IPS-20b (cell line): ENCODE measurements around the gene DCDC2B.
"Not testable (repeated sequence)": the region's sequence is repeated elsewhere in the genome, so short reads cannot be mapped to it uniquely, and the experiment has no call there.

Source experiments
- H3K27ac ChIP-seq: one replicate; pipeline ENCODE4 v1.5.1; 2013; ENCODE audit warnings: low read length
- H3K27me3 ChIP-seq: 2 replicates; pipeline ENCODE4 v1.6.1; 2013; ENCODE audit warnings: mild to moderate bottlenecking, low read length, inconsistent platforms; ENCODE audit not compliant: insufficient read depth
- H3K36me3 ChIP-seq: 2 replicates; pipeline ENCODE4 v1.6.1; 2013; ENCODE audit warnings: low read depth, mild to moderate bottlenecking, inconsistent platforms, low read length, moderate library complexity; ENCODE audit not compliant: insufficient read depth
- H3K4me1 ChIP-seq: 2 replicates; pipeline ENCODE4 v1.6.1; 2013; ENCODE audit warnings: mild to moderate bottlenecking, control low read depth, inconsistent platforms, low read length, moderate library complexity; ENCODE audit not compliant: insufficient read depth
- H3K4me3 ChIP-seq: 2 replicates; pipeline ENCODE4 v1.5.1; 2013; ENCODE audit warnings: mild to moderate bottlenecking, low read length, inconsistent platforms
- H3K9ac ChIP-seq: 2 replicates; pipeline ENCODE4 v1.6.1; 2013; ENCODE audit warnings: low read depth, mild to moderate bottlenecking, inconsistent platforms, low read length, moderate library complexity
- H3K9me3 ChIP-seq: 2 replicates; pipeline ENCODE4 v1.6.1; 2013; ENCODE audit warnings: mild to moderate bottlenecking, low read depth, low read length, inconsistent platforms; ENCODE audit not compliant: insufficient read depth

Gene DCDC2B

GRCh38 chr1:32249831-32250525 is 41.1 kb downstream of the DCDC2B start:
- Histone ChIP-seq H3K9ac (peak overlapping the region; percentile 7; the same call in 1 of the 2 replicates), H3K27ac (no peak overlapping the region), H3K4me3 (no peak overlapping the region), H3K4me1 (peaks cover 15% of the 10 kb centered on the region; the same call in 1 of the 2 replicates), H3K27me3 (no peaks in the 10 kb centered on the region), H3K36me3 (no peaks in the 10 kb centered on the region), H3K9me3 (no peaks in the 10 kb centered on the region)

DNA sequence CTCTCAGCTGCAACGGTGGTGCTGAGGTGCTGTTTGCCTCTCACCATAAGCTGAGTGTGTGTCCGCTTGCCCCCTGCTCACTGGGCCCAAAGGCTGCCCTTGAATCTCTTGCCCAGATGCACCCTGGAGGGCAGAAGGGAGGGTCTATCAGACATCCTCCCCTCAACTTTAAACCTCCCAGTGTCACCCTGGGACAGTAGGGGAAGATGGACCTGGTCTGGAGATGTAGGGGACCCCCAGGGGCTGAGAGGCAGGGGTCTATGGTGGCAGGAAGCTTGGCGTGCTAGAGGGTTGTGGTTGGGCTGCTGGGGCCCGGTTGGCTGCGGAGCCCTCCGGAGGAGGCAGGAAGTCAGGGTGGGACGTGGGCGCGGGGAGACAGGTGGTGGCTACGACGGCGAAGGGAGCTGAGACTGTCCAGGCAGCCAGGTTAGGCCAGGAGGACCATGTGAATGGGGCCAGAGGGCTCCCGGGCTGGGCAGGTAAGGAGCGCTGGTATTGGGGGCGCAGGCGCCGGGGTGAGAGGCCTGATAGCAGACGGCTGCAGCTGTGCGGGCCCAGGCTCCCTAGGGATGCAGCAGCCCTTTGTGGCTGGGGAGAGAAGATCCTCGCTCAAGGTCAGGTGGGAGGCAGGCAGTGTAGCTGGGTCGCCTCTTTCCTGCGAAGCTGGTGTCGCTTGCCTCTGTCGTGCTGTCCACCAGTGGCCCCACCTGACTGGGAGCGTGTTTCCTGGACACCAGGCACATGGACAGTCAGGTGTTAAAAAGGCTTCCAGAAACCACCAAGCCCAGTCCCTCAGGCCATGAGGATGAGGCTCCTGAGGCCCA is 42.2 kb downstream of the DCDC2B start, which contains the start of gene LCK:
Gene LCK, plus strand, starts transcription at position 373 of the 824 bp plus-strand sequence. CDS start 23,065 bp downstream, outside the sequence.
- peak within 1 kb of the TSS; percentile 7; the same call in 1 of the 2 replicates for H3K9ac ChIP-seq
- H3K9me3 ChIP-seq = no peaks in the 10 kb centered on the region
- no peak within 1 kb of the TSS for H3K27ac ChIP-seq
- no peaks in the 10 kb centered on the region for H3K36me3 ChIP-seq
- no peaks in the 10 kb centered on the region for H3K27me3 ChIP-seq
- H3K4me1 ChIP-seq = peaks cover 15% of the 10 kb centered on the region; the same call in 1 of the 2 replicates
- no peak within 1 kb of the TSS for H3K4me3 ChIP-seq

DNA sequence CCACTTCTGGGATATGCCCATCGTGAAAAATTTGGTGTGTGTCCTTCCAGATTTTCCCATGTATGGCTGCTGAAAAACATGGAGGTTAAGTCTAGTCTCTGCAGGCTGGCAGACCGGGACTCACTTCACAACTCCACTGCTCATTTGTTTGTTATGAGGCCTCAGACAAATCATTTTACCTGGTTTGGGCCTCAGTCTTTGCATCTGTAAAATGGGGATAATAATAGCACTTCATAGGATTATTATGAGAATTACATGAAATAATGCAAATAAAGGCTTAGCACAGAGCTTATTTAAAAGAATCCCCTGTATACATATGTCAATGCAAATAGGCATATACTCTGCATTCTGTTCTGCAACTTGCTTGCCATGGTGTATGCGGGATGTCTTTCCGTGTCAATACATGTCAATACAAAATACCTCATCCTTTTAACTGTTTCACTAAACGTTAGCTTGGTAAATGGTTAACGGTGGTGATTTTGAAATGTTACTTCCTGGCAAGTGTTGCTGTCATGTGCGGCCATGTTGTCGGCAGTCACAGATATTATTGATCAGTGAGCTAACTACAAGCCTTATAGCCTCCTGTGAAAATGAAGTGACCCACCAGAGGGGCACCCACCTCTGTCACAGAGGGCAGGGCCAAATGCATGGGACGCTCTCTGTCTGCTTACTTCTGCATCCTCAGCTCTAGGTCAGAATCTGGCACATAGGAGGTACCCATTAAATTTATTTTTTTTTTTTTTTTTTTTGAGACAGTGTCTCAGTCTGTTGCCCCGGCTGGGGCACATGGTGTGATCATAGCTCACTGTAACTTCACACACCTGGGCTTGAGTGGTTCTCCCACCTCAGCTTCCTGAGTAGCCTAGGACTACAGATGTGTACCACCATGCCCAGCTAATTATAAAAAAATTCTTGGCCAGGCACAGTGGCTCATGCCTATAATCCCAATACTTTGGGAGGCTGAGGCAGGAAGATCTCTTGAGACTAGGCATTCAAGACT is 46.5 kb downstream of the DCDC2B start:
- no peak overlapping the region for H3K9ac ChIP-seq
- H3K4me1 ChIP-seq = peaks cover 3% of the 10 kb centered on the region; the same call in 1 of the 2 replicates
- H3K9me3 ChIP-seq = no peaks in the 10 kb centered on the region
- no peaks in the 10 kb centered on the region for H3K27me3 ChIP-seq
- no peak overlapping the region for H3K4me3 ChIP-seq
- H3K27ac ChIP-seq = no peak overlapping the region
- no peaks in the 10 kb centered on the region for H3K36me3 ChIP-seq

GRCh38 chr1:32256473-32257226 is 47.8 kb downstream of the DCDC2B start:
- Histone ChIP-seq H3K9me3 (no peaks in the 10 kb centered on the region), H3K27ac (no peak overlapping the region), H3K9ac (no peak overlapping the region), H3K36me3 (no peaks in the 10 kb centered on the region), H3K27me3 (no peaks in the 10 kb centered on the region), H3K4me3 (no peak overlapping the region), H3K4me1 (no peaks in the 10 kb centered on the region)

DNA sequence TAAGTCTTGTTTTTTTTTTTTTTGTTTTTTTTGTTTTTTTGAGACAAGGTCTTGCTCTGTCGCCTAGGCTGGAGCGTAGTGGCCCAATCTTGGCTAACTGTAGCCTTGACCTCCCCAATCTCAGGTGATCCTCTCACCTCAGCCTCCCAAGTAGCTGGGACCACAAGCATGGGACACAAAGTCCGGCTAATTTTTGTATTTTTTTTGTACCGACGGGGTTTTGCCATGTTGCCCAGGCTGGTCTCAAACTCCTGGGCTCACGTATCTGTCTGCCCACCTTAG is 48.3 kb downstream of the DCDC2B start:
- Histone ChIP-seq H3K4me3 (no peak overlapping the region), H3K9me3 (no peaks in the 10 kb centered on the region), H3K27me3 (no peaks in the 10 kb centered on the region), H3K9ac (no peak overlapping the region), H3K36me3 (no peaks in the 10 kb centered on the region), H3K4me1 (no peaks in the 10 kb centered on the region), H3K27ac (no peak overlapping the region)

GRCh38 chr1:32263236-32263593 is 54.3 kb downstream of the DCDC2B start:
- H3K27ac ChIP-seq, H3K27me3 ChIP-seq, H3K9me3 ChIP-seq, H3K4me3 ChIP-seq, H3K36me3 ChIP-seq, H3K9ac ChIP-seq, H3K4me1 ChIP-seq: not testable (repeated sequence)

DNA sequence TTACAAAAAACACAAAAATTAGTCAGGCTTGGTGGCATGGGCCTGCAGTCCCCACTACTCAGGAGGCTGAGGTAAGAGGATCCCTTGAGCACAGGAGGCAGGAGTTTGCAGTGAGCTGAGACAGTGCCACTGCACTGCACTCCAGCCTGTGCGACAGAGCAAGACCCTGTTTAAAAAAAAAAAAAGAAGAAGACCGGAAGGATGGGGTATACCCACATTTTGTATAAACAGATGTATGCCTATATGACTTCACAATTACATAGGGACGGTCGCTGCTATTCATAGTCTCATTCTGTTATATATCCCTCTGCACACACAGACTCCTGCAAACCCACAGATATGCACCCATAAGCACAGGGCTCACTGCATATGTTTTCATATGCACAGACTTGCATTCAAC is 54.9 kb downstream of the DCDC2B start:
- no peak overlapping the region for H3K4me3 ChIP-seq
- H3K27me3 ChIP-seq = no peaks in the 10 kb centered on the region
- no peak overlapping the region for H3K27ac ChIP-seq
- no peaks in the 10 kb centered on the region for H3K36me3 ChIP-seq
- no peaks in the 10 kb centered on the region for H3K9me3 ChIP-seq
- no peaks in the 10 kb centered on the region for H3K4me1 ChIP-seq
- no peak overlapping the region for H3K9ac ChIP-seq
